GM23338 (cell line): ENCODE measurements around the gene CLEC14A.

Experiments
- CREB1 ChIP-seq: fragments of 250-450 bp; sonication (Bioruptor Pico); IDR thresholded peaks from 2 replicates; pipeline ENCODE4 v1.5.0; 2020; ENCODE audit warnings: low read depth, mild to moderate bottlenecking, moderate library complexity
- CTCF ChIP-seq, 2 experiments: fragments of 200-600 bp in 1 of 2; sonication (generic) in 1 of 2; conservative IDR thresholded peaks; 2 replicates each; pipeline versions ENCODE4 v1.5.1 to v1.6.1; 2016 to 2017; ENCODE audit warnings: antibody characterized with exemption in 2 of 2, low read depth in 2 of 2, mild to moderate bottlenecking in 2 of 2, moderate library complexity in 1 of 2
- ETS1 ChIP-seq: IDR thresholded peaks from 2 replicates; pipeline ENCODE4 v1.6.1; 2016; ENCODE audit warnings: antibody characterized with exemption
- EZH2 ChIP-seq: fragments of 200-600 bp; sonication (generic); IDR thresholded peaks from one replicate; pipeline ENCODE4 v1.8.0; 2017; ENCODE audit warnings: antibody characterized with exemption, mild to moderate bottlenecking, low read depth; ENCODE audit not compliant: unreplicated experiment
- EZH2phosphoT487 ChIP-seq: fragments of 200-600 bp; sonication (generic); IDR thresholded peaks from one replicate; pipeline ENCODE4 v1.8.1; 2018; ENCODE audit warnings: antibody characterized with exemption; ENCODE audit not compliant: unreplicated experiment
- JUNB ChIP-seq: IDR thresholded peaks from one replicate; pipeline ENCODE4 v1.6.1; 2016; ENCODE audit warnings: antibody characterized with exemption; ENCODE audit not compliant: unreplicated experiment
- POLR2AphosphoS5 ChIP-seq: IDR thresholded peaks from 2 replicates; pipeline ENCODE4 v1.6.1; 2016; ENCODE audit warnings: antibody characterized with exemption, low read depth
- REST ChIP-seq: IDR thresholded peaks from one replicate; pipeline ENCODE4 v1.6.1; 2018; ENCODE audit warnings: antibody characterized with exemption; ENCODE audit not compliant: unreplicated experiment
- STAT1 ChIP-seq: IDR thresholded peaks from one replicate; pipeline ENCODE4 v1.6.1; 2016; ENCODE audit warnings: antibody characterized with exemption; ENCODE audit not compliant: unreplicated experiment
- ZNF114 ChIP-seq: fragments of 250-450 bp; sonication (Bioruptor Pico); IDR thresholded peaks from 2 replicates; pipeline ENCODE4 v1.5.0; 2020; ENCODE audit warnings: mild to moderate bottlenecking, moderate library complexity
- ZNF331 ChIP-seq: fragments of 250-450 bp; sonication (Bioruptor Pico); IDR thresholded peaks from 2 replicates; pipeline ENCODE4 v1.5.0; 2020; ENCODE audit warnings: low read depth, mild to moderate bottlenecking, moderate library complexity

GRCh38 chr14:38280081-38280480 lies 24.2 kb upstream of the CLEC14A start:
- TF ChIP-seq EZH2: no peak
- no peak for TF ChIP-seq CTCF (conservative IDR thresholded peaks at IDR 0.05; ENCODE audit: low read depth in 2 of 2)
- TF ChIP-seq ZNF114 (CRISPR knock-in tag): no peak
- TF ChIP-seq POLR2AphosphoS5: no peak
- no peak for TF ChIP-seq REST
- TF ChIP-seq CREB1: no peak
- TF ChIP-seq ZNF331 (CRISPR knock-in tag): no peak
- TF ChIP-seq JUNB: no peak
- TF ChIP-seq EZH2phosphoT487: no peak
- no peak for TF ChIP-seq ETS1
- TF ChIP-seq STAT1: no peak
